Tibial nerve (tissue), 4 donors: ENCODE results near the gene DTNB. TPM values are rescaled to one million over a fixed set of nuclear protein-coding genes. Genes with fewer than 3 reads are reported as not detected.

ENCODE experiments used
- DNase-seq, 2 donors: peaks; one replicate each; pipeline ENCODE4 v3.0.0-alpha.2; 2019; ENCODE audit warnings: low spot score in 2 of 2
- H3K27ac ChIP-seq, 4 donors: fragments of 200-600 bp; sonication (generic) in 3 of 4; one replicate each; pipeline ENCODE4 v1.5.1; 2017 to 2019; ENCODE audit warnings: mild to moderate bottlenecking in 1 of 4
- H3K27me3 ChIP-seq, 2 donors: fragments of 200-600 bp; sonication (generic) in 1 of 2; one replicate each; pipeline versions ENCODE4 v1.5.1 to v1.6.0; 2017 to 2019
- H3K36me3 ChIP-seq, 3 donors: fragments of 200-600 bp; sonication (generic); one replicate each; pipeline ENCODE4 v1.5.1; 2018 to 2019
- H3K4me1 ChIP-seq, 4 donors: fragments of 200-600 bp; sonication (generic) in 3 of 4; one replicate each; pipeline ENCODE4 v1.5.1; 2017 to 2019
- H3K4me3 ChIP-seq, 4 donors: fragments of 200-600 bp; sonication (generic) in 3 of 4; one replicate each; pipeline ENCODE4 v1.5.1; 2017 to 2019; ENCODE audit warnings: mild to moderate bottlenecking in 1 of 4, moderate library complexity in 1 of 4
- H3K9me3 ChIP-seq, 4 donors: fragments of 200-600 bp; sonication (generic) in 3 of 4; one replicate each; pipeline ENCODE4 v1.5.1; 2017 to 2019
- EP300 ChIP-seq, 2 donors: sonication (generic); formaldehyde crosslinking; IDR thresholded peaks; one replicate each; pipeline ENCODE4 v1.6.1; 2017; ENCODE audit warnings: antibody characterized with exemption in 2 of 2, mild to moderate bottlenecking in 1 of 2
- POLR2A ChIP-seq, 2 donors: fragments of 450-650 bp; IDR thresholded peaks; one replicate each; pipeline ENCODE4 v1.6.1; 2017; ENCODE audit warnings: antibody characterized with exemption in 2 of 2, mild to moderate bottlenecking in 2 of 2, moderate library complexity in 2 of 2
- WGBS, 2 donors: methylation state at CpG; one replicate each; pipeline ENCODE4 v1.1.5; 2018; 5-methylcytosine and 5-hydroxymethylcytosine counted together
- total RNA-seq, 4 donors: library from RNA; depleted of rRNA; stranded (reverse); fragments of >200 nt; gene quantifications; one replicate each; pipeline ENCODE4 v1.1.0, GENCODE V29; 2016
- TF ChIP-seq, protein P1 (sequence below), 5 experiments: fragments of 200-600 bp in 3 of 5; fragments of 450-650 bp in 2 of 5; sonication (generic) in 3 of 5; IDR thresholded peaks; one replicate each; pipeline ENCODE4 v1.5.1; 2016 to 2019; ENCODE audit warnings: antibody characterized with exemption in 5 of 5, mild to moderate bottlenecking in 3 of 5, moderate library complexity in 2 of 5

Gene DTNB
- total RNA-seq, 4 donors from 2014 or later: 9.4 to 18.6 (median 13.1) TPM

DNA sequence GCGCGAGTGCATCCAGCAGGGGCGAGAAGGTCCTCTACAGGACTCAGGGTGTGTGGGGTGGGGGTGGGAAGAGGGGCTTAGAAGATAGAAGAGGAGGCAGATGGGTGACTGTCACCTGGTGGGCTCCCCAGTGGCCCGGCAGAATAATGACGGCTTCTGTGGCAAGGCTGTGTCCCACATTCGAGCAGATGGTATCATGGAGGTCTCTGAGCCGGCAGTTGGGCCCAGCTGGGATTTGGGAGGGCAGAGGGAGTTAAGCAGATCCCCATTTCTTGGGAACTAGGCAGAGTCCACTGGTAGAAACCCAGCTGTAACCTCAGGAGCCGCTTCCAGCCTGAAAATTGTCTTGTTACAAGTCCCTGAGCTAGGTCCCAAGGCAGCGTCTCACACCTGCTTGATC lies 28.4 kb upstream of the DTNB start:
- Histone ChIP-seq H3K9me3 (no peaks in the 10 kb centered on the region), H3K4me1 (peaks cover 0 to 6% (median 0%) of the 10 kb centered on the region in 4 donors), H3K27ac (no peak overlapping the region), H3K27me3 (no peaks in the 10 kb centered on the region), H3K4me3 (no peak overlapping the region), H3K36me3 (no peaks in the 10 kb centered on the region)
- WGBS, 2 donors: 84 to 87% methylated on average over 9 of the region's 9 CpGs
- no peak for TF ChIP-seq POLR2A (IDR thresholded peaks at IDR 0.05)
- TF ChIP-seq EP300 (IDR thresholded peaks at IDR 0.05): no peak
- TF ChIP-seq, protein P1, sequence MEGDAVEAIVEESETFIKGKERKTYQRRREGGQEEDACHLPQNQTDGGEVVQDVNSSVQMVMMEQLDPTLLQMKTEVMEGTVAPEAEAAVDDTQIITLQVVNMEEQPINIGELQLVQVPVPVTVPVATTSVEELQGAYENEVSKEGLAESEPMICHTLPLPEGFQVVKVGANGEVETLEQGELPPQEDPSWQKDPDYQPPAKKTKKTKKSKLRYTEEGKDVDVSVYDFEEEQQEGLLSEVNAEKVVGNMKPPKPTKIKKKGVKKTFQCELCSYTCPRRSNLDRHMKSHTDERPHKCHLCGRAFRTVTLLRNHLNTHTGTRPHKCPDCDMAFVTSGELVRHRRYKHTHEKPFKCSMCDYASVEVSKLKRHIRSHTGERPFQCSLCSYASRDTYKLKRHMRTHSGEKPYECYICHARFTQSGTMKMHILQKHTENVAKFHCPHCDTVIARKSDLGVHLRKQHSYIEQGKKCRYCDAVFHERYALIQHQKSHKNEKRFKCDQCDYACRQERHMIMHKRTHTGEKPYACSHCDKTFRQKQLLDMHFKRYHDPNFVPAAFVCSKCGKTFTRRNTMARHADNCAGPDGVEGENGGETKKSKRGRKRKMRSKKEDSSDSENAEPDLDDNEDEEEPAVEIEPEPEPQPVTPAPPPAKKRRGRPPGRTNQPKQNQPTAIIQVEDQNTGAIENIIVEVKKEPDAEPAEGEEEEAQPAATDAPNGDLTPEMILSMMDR (IDR thresholded peaks at IDR 0.05): no peak
- no peak for DNase-seq

DNA sequence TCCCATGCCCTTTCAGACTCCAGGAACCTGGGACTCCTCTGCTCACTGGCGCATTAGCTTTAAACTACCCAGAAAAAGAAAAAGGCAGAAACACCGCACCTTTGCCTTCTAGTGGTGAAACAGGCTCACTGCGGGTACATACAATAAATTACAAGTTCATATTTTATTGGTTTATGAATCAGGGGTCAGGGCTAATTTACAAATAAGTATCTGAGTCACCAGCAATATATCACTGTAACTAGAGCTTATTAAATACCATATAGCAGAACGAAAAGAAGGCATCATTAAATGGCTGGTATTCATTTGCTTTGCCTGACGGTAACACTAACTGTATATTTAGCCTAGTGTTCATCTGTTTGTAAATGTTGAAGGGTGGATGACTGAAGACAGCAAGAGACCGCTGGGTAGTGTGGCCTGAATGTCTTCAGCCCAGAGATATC lies 26.9 kb upstream of the DTNB start:
- 29 to 36% methylated on average over 6 of the region's 6 CpGs for WGBS, 2 donors
- Histone ChIP-seq H3K27me3 (no peaks in the 10 kb centered on the region), H3K4me3 (no peak overlapping the region), H3K27ac (no peak overlapping the region), H3K4me1 (peaks cover 0 to 6% (median 0%) of the 10 kb centered on the region in 4 donors), H3K36me3 (no peaks in the 10 kb centered on the region), H3K9me3 (no peaks in the 10 kb centered on the region)
- TF ChIP-seq EP300 (IDR thresholded peaks at IDR 0.05): no peak
- TF ChIP-seq, protein P1 (IDR thresholded peaks at IDR 0.05): peak; percentile 41 to 72 (median 59)
- no peak for TF ChIP-seq POLR2A (IDR thresholded peaks at IDR 0.05)
- peak in 1 of 2 donors; percentile 17 for DNase-seq

DNA sequence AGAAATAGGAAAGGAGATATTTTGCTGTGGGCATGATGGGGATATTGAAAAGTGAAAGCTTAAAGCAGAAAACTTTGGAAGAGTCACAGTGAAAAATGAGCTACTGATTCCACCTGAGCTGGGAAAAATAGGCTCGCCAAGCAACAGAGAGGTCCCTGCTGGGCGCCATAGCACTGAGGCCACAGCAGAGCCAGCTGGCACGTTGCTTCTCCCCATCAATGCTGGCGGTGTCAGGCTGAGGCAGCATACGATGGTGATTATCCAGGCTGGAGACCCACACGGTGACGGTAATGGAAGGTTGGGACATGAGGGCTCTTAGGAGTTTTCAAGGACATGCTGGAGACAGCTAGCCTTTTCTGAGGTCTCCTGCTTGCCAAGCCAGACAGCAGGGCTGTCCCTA lies 25.8 kb upstream of the DTNB start:
- no peak overlapping the region for H3K27ac ChIP-seq
- DNase-seq: no peak
- H3K36me3 ChIP-seq: no peaks in the 10 kb centered on the region
- peaks cover 0 to 6% (median 0%) of the 10 kb centered on the region in 4 donors for H3K4me1 ChIP-seq
- TF ChIP-seq POLR2A (IDR thresholded peaks at IDR 0.05) (no peak), EP300 (IDR thresholded peaks at IDR 0.05) (no peak)
- TF ChIP-seq, protein P1 (IDR thresholded peaks at IDR 0.05): no peak
- no peaks in the 10 kb centered on the region for H3K27me3 ChIP-seq
- H3K9me3 ChIP-seq: no peaks in the 10 kb centered on the region
- no peak overlapping the region for H3K4me3 ChIP-seq
- WGBS, 2 donors: 86 to 87% methylated on average over 7 of the region's 7 CpGs

DNA sequence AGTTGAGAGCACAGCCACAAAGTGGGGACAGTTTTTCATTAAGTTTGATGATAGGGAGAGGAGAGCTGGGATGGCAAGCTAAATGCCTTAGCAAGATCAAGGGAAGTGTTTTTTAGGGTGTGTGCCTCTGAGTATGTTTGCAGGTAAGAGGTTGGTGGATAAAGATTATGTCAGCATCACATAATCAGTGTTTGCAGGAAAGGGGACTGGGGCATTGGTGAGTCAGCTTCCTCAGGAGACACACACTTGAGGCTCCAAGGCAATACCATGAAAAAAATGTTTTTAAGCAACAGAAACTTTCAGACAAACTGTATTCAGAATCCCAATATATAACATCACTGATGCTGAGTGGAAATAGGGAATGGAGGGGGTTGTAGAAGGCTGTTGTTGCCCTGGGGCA lies 25.4 kb upstream of the DTNB start:
- Histone ChIP-seq H3K9me3 (no peaks in the 10 kb centered on the region), H3K4me1 (peaks cover 0 to 6% (median 0%) of the 10 kb centered on the region in 4 donors), H3K27me3 (no peaks in the 10 kb centered on the region), H3K4me3 (no peak overlapping the region), H3K27ac (no peak overlapping the region), H3K36me3 (no peaks in the 10 kb centered on the region)
- TF ChIP-seq, protein P1 (IDR thresholded peaks at IDR 0.05): no peak
- TF ChIP-seq EP300 (IDR thresholded peaks at IDR 0.05): no peak
- no peak for TF ChIP-seq POLR2A (IDR thresholded peaks at IDR 0.05)
- no peak for DNase-seq

DNA sequence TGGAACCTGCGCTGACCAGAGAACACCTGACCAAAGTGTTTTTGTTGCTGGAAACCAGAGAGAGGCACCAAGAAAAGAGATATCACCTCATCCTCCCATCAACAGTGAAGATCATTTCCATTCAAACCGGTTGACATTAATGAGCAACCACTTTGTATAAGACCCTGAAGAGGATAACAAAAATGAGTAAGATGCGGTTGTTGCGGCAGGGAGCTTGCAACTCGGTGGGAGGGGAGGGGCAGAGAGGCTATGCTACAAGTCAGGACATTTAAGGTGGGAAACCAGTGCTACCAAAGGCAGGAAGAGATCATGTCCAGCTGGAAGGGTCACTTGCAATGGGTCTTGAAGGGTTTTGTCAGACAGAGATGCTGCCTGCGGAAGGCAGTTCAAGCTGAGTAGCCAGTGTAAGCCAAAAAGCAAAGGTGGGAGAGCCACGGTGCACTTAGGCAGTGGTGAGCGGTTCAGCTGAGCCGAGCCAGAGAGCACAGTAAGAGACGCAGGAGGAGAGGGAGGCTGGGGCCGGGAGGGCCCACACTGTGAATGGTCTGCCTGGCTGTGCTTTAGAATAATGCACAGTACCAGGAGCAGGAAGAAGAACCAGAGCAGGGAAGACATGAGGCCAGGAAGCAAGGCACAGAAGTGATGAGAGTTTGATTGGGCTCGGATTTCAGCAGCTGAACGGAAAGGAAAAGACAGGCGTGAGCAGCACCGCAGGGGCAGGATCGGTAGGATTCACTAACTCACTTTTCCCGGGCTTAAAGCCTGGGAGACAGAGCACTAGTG lies 24.4 kb upstream of the DTNB start:
- Histone ChIP-seq H3K36me3 (no peaks in the 10 kb centered on the region), H3K27ac (no peak overlapping the region), H3K9me3 (no peaks in the 10 kb centered on the region), H3K27me3 (no peaks in the 10 kb centered on the region), H3K4me1 (peaks cover 0 to 6% (median 0%) of the 10 kb centered on the region in 4 donors), H3K4me3 (no peak overlapping the region)
- 42 to 44% methylated on average over 17 of the region's 17 CpGs for WGBS, 2 donors
- DNase-seq: no peak
- TF ChIP-seq, protein P1 (IDR thresholded peaks at IDR 0.05): no peak
- TF ChIP-seq EP300 (IDR thresholded peaks at IDR 0.05) (no peak), POLR2A (IDR thresholded peaks at IDR 0.05) (no peak)
